HL-60 (cell line): Measurements from ENCODE around the gene KLHL36.

Source experiments
- DNase-seq, 2 experiments: peaks; one replicate each; pipeline ENCODE4 v3.0.0-alpha.2; 2010 to 2020; ENCODE audit warnings: low read depth in 1 of 2, low spot score in 1 of 2
- H3K27ac ChIP-seq: fragments of 250-450 bp; sonication (Bioruptor Pico); replicated peaks from 2 replicates; pipeline ENCODE4 v1.5.1; 2020; ENCODE audit warnings: mild to moderate bottlenecking, moderate library complexity
- H3K27me3 ChIP-seq: fragments of 250-450 bp; sonication (Bioruptor Pico); 2 replicates; pipeline ENCODE4 v1.5.1; 2021; ENCODE audit warnings: mild to moderate bottlenecking, moderate library complexity; ENCODE audit not compliant: insufficient read depth, poor library complexity, severe bottlenecking
- H3K4me3 ChIP-seq: replicated peaks from 2 replicates; pipeline ENCODE4 v1.5.1; 2011; ENCODE audit warnings: mild to moderate bottlenecking, control low read depth, low read length; ENCODE audit not compliant: insufficient read depth
- CTCF ChIP-seq: IDR thresholded peaks from one replicate; pipeline ENCODE4 v1.5.1; 2011; ENCODE audit warnings: low read length, control low read depth, inconsistent platforms; ENCODE audit not compliant: insufficient read depth
- GABPA ChIP-seq: IDR thresholded peaks from 2 replicates; pipeline ENCODE4 v1.6.1; 2012; ENCODE audit warnings: low read depth
- POLR2AphosphoS5 ChIP-seq: IDR thresholded peaks from 2 replicates; pipeline ENCODE4 v1.6.1; 2012; ENCODE audit warnings: low read depth
- REST ChIP-seq: IDR thresholded peaks from 2 replicates; pipeline ENCODE4 v1.6.1; 2012; ENCODE audit warnings: low read depth; ENCODE audit not compliant: insufficient replicate concordance
- SPI1 ChIP-seq: IDR thresholded peaks from 2 replicates; pipeline ENCODE4 v1.6.1; 2012; ENCODE audit warnings: low read depth, mild to moderate bottlenecking, borderline replicate concordance

Gene KLHL36

GRCh38 chr16:84680165-84680842 lies 32.0 kb downstream of the KLHL36 start:
- H3K27ac ChIP-seq: no peak overlapping the region
- H3K4me3 ChIP-seq: no peak overlapping the region
- no peak for DNase-seq
- TF ChIP-seq SPI1 (no peak), REST (no peak), CTCF (no peak), GABPA (no peak), POLR2AphosphoS5 (no peak)
- H3K27me3 ChIP-seq: no peaks in the 10 kb centered on the region

- no peak for DNase-seq
- TF ChIP-seq CTCF (no peak), POLR2AphosphoS5 (no peak), GABPA (no peak), SPI1 (no peak), REST (no peak)
- no peaks in the 10 kb centered on the region for H3K27me3 ChIP-seq
- no peak overlapping the region for H3K27ac ChIP-seq
- no peak overlapping the region for H3K4me3 ChIP-seq
Measured at GRCh38 chr16:84680843-84681629, 32.7 kb downstream of the KLHL36 start.

DNA sequence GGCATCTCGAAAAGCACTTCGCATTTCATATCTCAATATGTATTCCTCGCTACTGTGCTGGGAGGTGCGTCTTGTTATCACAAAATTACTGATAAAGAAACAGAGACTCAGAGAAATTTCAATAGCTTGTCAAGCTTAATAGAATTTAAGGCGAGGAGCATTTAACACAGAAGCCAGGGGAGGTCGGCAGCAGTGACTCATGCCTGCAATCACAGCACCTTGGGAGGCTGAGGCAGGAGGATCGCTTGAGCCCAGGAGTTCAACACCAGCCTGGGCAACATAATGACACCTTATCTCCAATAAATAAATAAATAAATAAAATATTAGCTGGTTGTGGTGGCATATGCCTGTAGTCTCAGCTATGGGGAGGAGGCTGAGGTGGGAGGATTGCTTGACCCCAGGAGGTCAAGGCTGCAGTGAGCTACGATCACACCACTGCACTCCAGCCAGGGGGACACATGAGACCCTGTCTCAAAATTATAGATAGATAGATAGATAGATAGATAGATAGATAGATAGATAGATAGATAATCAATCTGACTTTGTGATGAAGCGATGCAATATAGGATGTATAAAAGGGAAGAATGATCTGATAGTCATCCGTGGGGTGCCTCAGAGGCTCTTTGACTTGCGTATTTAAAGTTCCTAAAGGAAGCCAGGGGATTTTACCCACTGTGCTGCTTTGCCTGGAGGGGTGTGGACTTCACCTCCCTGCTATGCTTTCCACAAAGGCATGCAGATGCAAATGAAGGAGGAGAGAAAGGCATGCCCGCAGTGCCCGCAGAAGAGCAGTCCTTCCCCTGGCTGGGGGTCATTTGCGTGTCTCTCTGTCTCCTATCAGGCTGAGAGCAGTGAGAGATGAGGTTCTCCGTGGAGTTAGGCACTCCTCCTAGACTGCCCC lies 35.6 kb downstream of the KLHL36 start:
- TF ChIP-seq POLR2AphosphoS5 (no peak), SPI1 (no peak), REST (no peak), CTCF (no peak), GABPA (no peak)
- Histone ChIP-seq H3K27me3 (no peaks in the 10 kb centered on the region), H3K4me3 (no peak overlapping the region), H3K27ac (no peak overlapping the region)
- DNase-seq: no peak
